Fibroblast of skin of right biceps (primary cell): ENCODE data around the gene FXYD3.
"Not testable (repeated sequence)": the region's sequence is repeated elsewhere in the genome, so short reads cannot be mapped to it uniquely, and the experiment has no call there.

Source experiments
- DNase-seq: peaks from one replicate; pipeline ENCODE4 v3.0.0-alpha.2; 2013

FXYD3 gene

GRCh38 chr19:35126624-35126959 lies 11.0 kb downstream of the FXYD3 start:
- DNase-seq: no peak

GRCh38 chr19:35127871-35128270 lies 12.2 kb downstream of the FXYD3 start:
- no peak for DNase-seq

GRCh38 chr19:35128398-35129057 lies 12.9 kb downstream of the FXYD3 start:
- DNase-seq: no peak

GRCh38 chr19:35129724-35130274 lies 14.2 kb downstream of the FXYD3 start:
- DNase-seq: not testable (repeated sequence)

GRCh38 chr19:35130761-35131720 lies 15.4 kb downstream of the FXYD3 start:
- no peak for DNase-seq

GRCh38 chr19:35132254-35132653 lies 16.6 kb downstream of the FXYD3 start:
- DNase-seq: no peak

GRCh38 chr19:35133826-35134225 lies 18.2 kb downstream of the FXYD3 start:
- no peak for DNase-seq

- DNase-seq: no peak
Observed at GRCh38 chr19:35134601-35135242, 19.1 kb downstream of the FXYD3 start, which contains the start of gene LGI4. LGI4 (minus strand) TSS chr19:35135059; CDS start chr19:35134680, 379 bp downstream.

- peak; percentile 54 for DNase-seq
Observed at GRCh38 chr19:35135389-35135909, 19.8 kb downstream of the FXYD3 start.

- no peak for DNase-seq
Observed at GRCh38 chr19:35136231-35136630, 20.6 kb downstream of the FXYD3 start.

GRCh38 chr19:35136977-35137702 lies 21.5 kb downstream of the FXYD3 start:
- DNase-seq: no peak

GRCh38 chr19:35138305-35138892 lies 22.8 kb downstream of the FXYD3 start, which contains the start of gene FXYD1:
FXYD1 (plus strand) TSS chr19:35138824; CDS start chr19:35140080, 1,256 bp downstream.
- no peak for DNase-seq

- DNase-seq: no peak
Observed at GRCh38 chr19:35140207-35140961, 24.8 kb downstream of the FXYD3 start.

- peak; percentile 88 for DNase-seq
Observed at GRCh38 chr19:35140962-35141836, 25.6 kb downstream of the FXYD3 start.

- no peak for DNase-seq
Observed at GRCh38 chr19:35141837-35142605, 26.4 kb downstream of the FXYD3 start.

- peak; percentile 46 for DNase-seq
Observed at GRCh38 chr19:35142606-35143230, 27.1 kb downstream of the FXYD3 start.

- DNase-seq: no peak
Observed at GRCh38 chr19:35143231-35143715, 27.6 kb downstream of the FXYD3 start, which contains the start of gene FXYD7. FXYD7 (plus strand) TSS chr19:35143255; CDS start chr19:35143334, 79 bp downstream.

- DNase-seq: no peak
Observed at GRCh38 chr19:35143818-35144217, 28.2 kb downstream of the FXYD3 start.
